Nephron progenitor cell (in vitro differentiated cells): Measurements from ENCODE around the gene RIOK3.
A peak's percentile ranks its signal among the peaks of the same experiment; 100 is the strongest.

Experiments
- DNase-seq: peaks from one replicate; pipeline ENCODE4 v3.0.0; 2021
- H3K27ac Mint-ChIP-seq: 2 replicates; pipeline ENCODE4 v1.8.0; 2021; ENCODE audit warnings: mild to moderate bottlenecking, moderate library complexity, mixed read lengths
- H3K27me3 Mint-ChIP-seq: 2 replicates; pipeline ENCODE4 v1.8.0; 2021; ENCODE audit warnings: mild to moderate bottlenecking, low read depth, mixed read lengths; ENCODE audit not compliant: poor library complexity
- H3K36me3 Mint-ChIP-seq: 2 replicates; pipeline ENCODE4 v1.8.0; 2021; ENCODE audit warnings: low read depth, mixed read lengths
- H3K4me1 Mint-ChIP-seq: 2 replicates; pipeline ENCODE4 v1.8.0; 2021; ENCODE audit warnings: mixed read lengths
- H3K4me3 Mint-ChIP-seq: 2 replicates; pipeline ENCODE4 v1.8.0; 2021; ENCODE audit warnings: mild to moderate bottlenecking, moderate library complexity, mixed read lengths
- H3K9me3 Mint-ChIP-seq: 2 replicates; pipeline ENCODE4 v1.8.0; 2021; ENCODE audit warnings: mild to moderate bottlenecking, moderate library complexity, mixed read lengths
- TF ChIP-seq, protein P1 (sequence below): fragments of 200-600 bp; sonication (generic); IDR thresholded peaks from 2 replicates; pipeline ENCODE4 v1.5.0; 2021; ENCODE audit warnings: antibody characterized with exemption

Gene RIOK3, protein sequence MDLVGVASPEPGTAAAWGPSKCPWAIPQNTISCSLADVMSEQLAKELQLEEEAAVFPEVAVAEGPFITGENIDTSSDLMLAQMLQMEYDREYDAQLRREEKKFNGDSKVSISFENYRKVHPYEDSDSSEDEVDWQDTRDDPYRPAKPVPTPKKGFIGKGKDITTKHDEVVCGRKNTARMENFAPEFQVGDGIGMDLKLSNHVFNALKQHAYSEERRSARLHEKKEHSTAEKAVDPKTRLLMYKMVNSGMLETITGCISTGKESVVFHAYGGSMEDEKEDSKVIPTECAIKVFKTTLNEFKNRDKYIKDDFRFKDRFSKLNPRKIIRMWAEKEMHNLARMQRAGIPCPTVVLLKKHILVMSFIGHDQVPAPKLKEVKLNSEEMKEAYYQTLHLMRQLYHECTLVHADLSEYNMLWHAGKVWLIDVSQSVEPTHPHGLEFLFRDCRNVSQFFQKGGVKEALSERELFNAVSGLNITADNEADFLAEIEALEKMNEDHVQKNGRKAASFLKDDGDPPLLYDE

DNA sequence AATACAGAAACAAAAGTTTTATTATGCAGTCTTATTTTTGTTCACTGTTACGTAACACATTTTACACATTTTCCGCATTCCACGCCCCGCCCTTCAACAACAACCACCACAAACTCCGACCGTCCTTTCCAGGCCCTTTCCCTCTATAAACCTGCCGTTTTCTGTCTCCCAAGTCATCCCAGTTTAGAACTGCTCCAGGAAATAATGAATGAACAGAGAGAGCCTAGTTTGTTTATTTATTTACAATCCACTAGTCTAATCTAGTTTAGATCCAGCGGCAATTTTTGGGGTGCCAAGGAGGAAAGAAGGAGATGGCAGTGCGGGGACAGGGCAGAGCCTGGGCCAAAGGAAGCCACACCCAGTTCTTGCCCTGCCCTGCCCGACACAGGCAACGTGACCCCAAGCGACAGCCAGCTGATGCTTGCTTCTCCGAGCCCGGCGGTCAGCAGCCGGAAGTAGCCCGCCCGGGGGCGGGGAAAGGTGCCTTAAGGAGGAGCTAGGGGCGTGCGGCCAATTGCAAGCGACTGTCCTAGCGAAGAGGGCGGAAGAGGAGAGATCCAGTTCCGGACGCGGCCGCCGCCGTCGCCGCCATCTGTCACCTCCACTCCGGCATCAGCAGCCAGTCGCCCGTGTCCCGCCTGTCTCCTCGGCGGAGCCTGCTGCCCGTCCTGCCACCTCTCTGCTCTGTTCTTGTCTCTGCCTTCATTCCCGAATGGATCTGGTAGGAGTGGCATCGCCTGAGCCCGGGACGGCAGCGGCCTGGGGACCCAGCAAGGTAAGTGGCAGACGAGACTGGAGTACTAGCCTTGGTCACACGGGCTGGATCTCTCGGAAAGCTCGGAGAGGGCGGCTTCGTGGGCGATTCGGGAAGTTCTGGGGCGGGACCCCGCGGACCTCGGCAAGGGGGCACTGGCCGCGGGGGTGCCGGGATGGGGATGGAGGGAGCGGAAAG, at the start of gene RIOK3:
RIOK3 (plus strand) TSS at position 560 of the 952 bp plus-strand sequence; CDS start at position 713, 153 bp downstream.
- peak; percentile 97 for DNase-seq
- Mint-ChIP-seq H3K4me3 (peak within 1 kb of the TSS; percentile 100), H3K4me1 (peaks cover 40% of the 10 kb centered on the region)

DNA sequence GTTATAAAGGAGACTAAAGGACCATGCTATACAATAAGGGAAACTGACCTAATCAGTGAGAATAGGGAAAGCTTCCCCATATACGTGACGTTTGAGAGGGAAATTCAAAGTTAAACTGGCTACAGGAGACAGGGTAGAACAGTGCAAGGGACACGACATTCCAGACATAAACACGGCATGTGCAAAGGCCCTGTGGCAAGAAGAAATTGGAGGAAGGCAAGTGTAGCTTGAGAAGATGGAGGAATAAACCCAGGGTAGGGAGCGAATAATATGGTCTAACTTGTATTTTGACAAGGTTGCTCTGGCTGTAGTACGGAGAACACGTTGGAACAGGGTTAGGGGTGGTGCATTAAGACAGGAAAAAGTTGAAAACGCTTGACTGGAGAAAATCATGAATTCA, 49.8 kb upstream of the RIOK3 start:
- H3K36me3 Mint-ChIP-seq = peaks cover 24% of the 10 kb centered on the region
- H3K4me3 Mint-ChIP-seq = no peak overlapping the region
- peaks cover 31% of the 10 kb centered on the region for H3K4me1 Mint-ChIP-seq
- H3K9me3 Mint-ChIP-seq = peaks cover 8% of the 10 kb centered on the region
- DNase-seq = no peak
- TF ChIP-seq, protein P1, sequence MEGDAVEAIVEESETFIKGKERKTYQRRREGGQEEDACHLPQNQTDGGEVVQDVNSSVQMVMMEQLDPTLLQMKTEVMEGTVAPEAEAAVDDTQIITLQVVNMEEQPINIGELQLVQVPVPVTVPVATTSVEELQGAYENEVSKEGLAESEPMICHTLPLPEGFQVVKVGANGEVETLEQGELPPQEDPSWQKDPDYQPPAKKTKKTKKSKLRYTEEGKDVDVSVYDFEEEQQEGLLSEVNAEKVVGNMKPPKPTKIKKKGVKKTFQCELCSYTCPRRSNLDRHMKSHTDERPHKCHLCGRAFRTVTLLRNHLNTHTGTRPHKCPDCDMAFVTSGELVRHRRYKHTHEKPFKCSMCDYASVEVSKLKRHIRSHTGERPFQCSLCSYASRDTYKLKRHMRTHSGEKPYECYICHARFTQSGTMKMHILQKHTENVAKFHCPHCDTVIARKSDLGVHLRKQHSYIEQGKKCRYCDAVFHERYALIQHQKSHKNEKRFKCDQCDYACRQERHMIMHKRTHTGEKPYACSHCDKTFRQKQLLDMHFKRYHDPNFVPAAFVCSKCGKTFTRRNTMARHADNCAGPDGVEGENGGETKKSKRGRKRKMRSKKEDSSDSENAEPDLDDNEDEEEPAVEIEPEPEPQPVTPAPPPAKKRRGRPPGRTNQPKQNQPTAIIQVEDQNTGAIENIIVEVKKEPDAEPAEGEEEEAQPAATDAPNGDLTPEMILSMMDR = no peak
- no peak overlapping the region for H3K27ac Mint-ChIP-seq
- peaks cover 4% of the 10 kb centered on the region for H3K27me3 Mint-ChIP-seq

More for the DNA sequence above, at the start of gene RIOK3:
- Mint-ChIP-seq H3K27me3 (peaks cover 11% of the 10 kb centered on the region), H3K36me3 (peaks cover 25% of the 10 kb centered on the region), H3K9me3 (no peaks in the 10 kb centered on the region), H3K27ac (peak within 1 kb of the TSS; percentile 92)
- TF ChIP-seq, protein P1 = no peak

DNA sequence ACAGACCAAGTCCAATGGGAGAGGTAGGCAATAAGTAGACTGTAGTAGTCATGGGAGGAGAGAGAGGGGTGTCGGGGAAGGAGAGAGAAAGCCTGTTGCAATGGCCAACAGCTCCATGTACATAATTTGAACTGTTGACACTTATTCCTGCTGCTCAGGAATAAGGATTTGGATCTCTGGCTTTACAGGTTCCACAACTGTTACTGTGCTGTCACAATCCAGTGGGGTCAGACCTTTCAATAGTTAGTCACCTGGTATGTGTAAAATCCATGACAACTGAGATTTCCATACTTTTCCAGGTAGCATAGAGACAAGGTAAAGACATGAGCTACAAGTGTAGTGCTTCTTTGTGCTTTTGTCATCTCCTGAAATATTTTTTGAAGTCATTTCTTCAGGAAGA, 47.5 kb upstream of the RIOK3 start:
- TF ChIP-seq, protein P1 = no peak
- H3K36me3 Mint-ChIP-seq = peaks cover 24% of the 10 kb centered on the region
- no peak overlapping the region for H3K4me3 Mint-ChIP-seq
- peaks cover 8% of the 10 kb centered on the region for H3K9me3 Mint-ChIP-seq
- peaks cover 4% of the 10 kb centered on the region for H3K27me3 Mint-ChIP-seq
- DNase-seq = no peak
- peaks cover 18% of the 10 kb centered on the region for H3K4me1 Mint-ChIP-seq
- no peak overlapping the region for H3K27ac Mint-ChIP-seq

DNA sequence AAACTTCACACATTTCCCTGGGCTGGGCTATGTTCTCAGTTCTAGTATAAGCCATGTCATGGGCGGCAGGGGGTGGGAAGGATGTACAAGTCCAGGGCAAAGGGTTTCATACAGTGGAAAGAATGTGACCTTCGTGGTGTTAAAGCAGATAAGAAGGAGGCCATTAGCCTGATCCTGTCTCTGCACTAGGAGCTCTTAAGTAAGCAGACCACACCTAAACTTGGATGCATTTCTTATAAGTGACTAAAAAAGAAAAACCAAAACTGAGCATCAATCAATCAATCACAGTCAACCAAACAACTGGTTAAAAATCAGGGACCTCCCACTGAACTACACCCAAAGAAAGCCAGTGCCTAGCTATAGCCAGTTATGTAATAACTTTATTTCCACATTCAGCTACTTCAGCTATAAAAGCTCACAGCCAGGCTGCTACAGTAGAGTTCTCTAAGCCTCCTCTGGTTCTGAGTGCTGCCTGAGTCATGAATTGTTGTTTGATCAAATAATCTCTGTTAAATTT, 46.8 kb upstream of the RIOK3 start:
- no peak overlapping the region for H3K4me3 Mint-ChIP-seq
- H3K4me1 Mint-ChIP-seq = peaks cover 12% of the 10 kb centered on the region
- peaks cover 24% of the 10 kb centered on the region for H3K36me3 Mint-ChIP-seq
- H3K27me3 Mint-ChIP-seq = peaks cover 4% of the 10 kb centered on the region
- no peak for DNase-seq
- peaks cover 8% of the 10 kb centered on the region for H3K9me3 Mint-ChIP-seq
- TF ChIP-seq, protein P1 = no peak
- H3K27ac Mint-ChIP-seq = no peak overlapping the region

DNA sequence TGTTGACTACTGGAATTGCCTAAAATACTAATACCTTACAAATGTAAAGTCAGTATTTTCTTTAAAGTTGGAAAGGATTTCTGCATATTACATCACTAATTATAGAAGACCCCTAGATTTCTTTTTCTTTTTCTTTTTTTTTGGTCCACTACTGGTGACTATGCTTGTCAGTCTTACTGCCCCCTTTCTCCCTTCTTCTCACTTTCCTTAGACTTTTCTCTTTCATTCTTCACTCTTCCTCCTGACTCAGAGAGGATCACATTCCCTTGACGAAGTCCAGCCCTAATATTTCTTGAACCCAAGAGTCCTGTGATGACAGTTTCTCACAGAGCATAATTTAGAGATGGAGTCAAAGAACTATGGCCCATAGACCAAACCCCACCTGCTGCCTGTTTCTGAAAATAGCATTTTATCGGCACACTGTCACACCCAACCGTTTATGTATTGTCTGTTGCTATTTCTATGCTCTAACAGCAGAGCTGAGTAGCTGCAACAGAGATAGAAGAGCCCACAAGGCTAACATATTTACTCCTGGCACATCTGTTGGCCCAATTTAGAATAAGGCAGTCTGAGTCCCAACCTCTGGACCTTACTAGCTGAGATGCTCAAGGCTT, 40.6 kb upstream of the RIOK3 start:
- Mint-ChIP-seq H3K4me1 (no peaks in the 10 kb centered on the region), H3K9me3 (no peaks in the 10 kb centered on the region), H3K27me3 (no peaks in the 10 kb centered on the region), H3K4me3 (no peak overlapping the region), H3K27ac (no peak overlapping the region), H3K36me3 (no peaks in the 10 kb centered on the region)
- TF ChIP-seq, protein P1 = no peak
- DNase-seq = no peak
